BJ (cell line): Measurements from ENCODE around the gene RBM23. TPM values are rescaled to one million over a fixed set of nuclear protein-coding genes. Genes with fewer than 3 reads are reported as not detected.

Source experiments
- CTCF ChIA-PET: fragments of 350-600 bp; formaldehyde crosslinking; extraction: SDS; loops from one replicate; lab custom pipeline; 2021; ENCODE audit warnings: antibody characterized with exemption, inconsistent platforms; lab: Yijun Ruan, JAX
- POLR2A ChIA-PET: fragments of 300-600 bp; sonication (Branson Sonifier 250); formaldehyde crosslinking; extraction: SDS; loops from one replicate; lab custom pipeline; 2021; ENCODE audit warnings: antibody characterized with exemption; lab: Charles Lee
- DNase-seq: peaks from one replicate; pipeline ENCODE4 v3.0.0-alpha.2; 2011; ENCODE audit warnings: low read depth
- H3K27me3 ChIP-seq: 2 replicates; pipeline ENCODE4 v1.6.0; 2011; ENCODE audit warnings: low read length; ENCODE audit not compliant: control insufficient read depth, insufficient read depth
- H3K36me3 ChIP-seq: 2 replicates; pipeline ENCODE4 v1.5.1; 2011; ENCODE audit warnings: low read length; ENCODE audit not compliant: control insufficient read depth, insufficient read depth
- H3K4me3 ChIP-seq: 2 replicates; pipeline ENCODE4 v1.5.1; 2011; ENCODE audit warnings: low read depth, mild to moderate bottlenecking, control low read depth, low read length
- CTCF ChIP-seq: IDR thresholded peaks from 2 replicates; pipeline ENCODE4 v1.5.1; 2011; ENCODE audit warnings: low read depth, mild to moderate bottlenecking, control low read depth, inconsistent platforms, low read length, moderate library complexity; ENCODE audit not compliant: insufficient read depth
- polyA plus RNA-seq: library from polyadenylated mRNA; depleted of rRNA; stranded (reverse); fragments of >200 nt; gene quantifications from 2 replicates; pipeline ENCODE4 v1.2.3, GENCODE V29; 2011

Gene RBM23
- polyA plus RNA-seq, 1 experiment: 60.9 TPM

GRCh38 chr14:22896760-22897159, 22.2 kb downstream of the RBM23 start:
- no peak for TF ChIP-seq CTCF
- Histone ChIP-seq H3K27me3 (no peaks in the 10 kb centered on the region), H3K4me3 (no peak overlapping the region), H3K36me3 (peaks cover 2% of the 10 kb centered on the region; the same call in 1 of the 2 replicates)
- ChIA-PET POLR2A (interaction anchor here (0.6 kb wide), 1 partner anchor 113 kb away, joined by 6 read pairs; no protein-coding TSS in a partner anchor), CTCF (interaction anchor here (0.6 to 10.4 kb wide), 11 partner anchors 10 to 340 kb away, joined by 3 to 95 read pairs (median 4); partner anchors contain the start of gene LRP10)
- no peak for DNase-seq

GRCh38 chr14:22896356-22896755, 22.6 kb downstream of the RBM23 start:
- H3K36me3 ChIP-seq: 0 out of 2 replicates have a peak, but pooled peaks cover 2% of the 10 kb centered on the region
- DNase-seq: no peak
- no peak overlapping the region for H3K4me3 ChIP-seq
- ChIA-PET POLR2A (no interaction called here), CTCF (interaction anchor here (1.1 to 10.4 kb wide), 10 partner anchors 9 to 339 kb away, joined by 3 to 95 read pairs (median 4); partner anchors contain the start of gene LRP10)
- H3K27me3 ChIP-seq: no peaks in the 10 kb centered on the region
- TF ChIP-seq CTCF: no peak

- Histone ChIP-seq H3K4me3 (no peak overlapping the region), H3K36me3 (no peaks in the 10 kb centered on the region), H3K27me3 (no peaks in the 10 kb centered on the region)
- TF ChIP-seq CTCF: no peak
- ChIA-PET CTCF (interaction anchor here (1.1 to 10.4 kb wide), 5 partner anchors 8 to 338 kb away, joined by 3 to 95 read pairs (median 6); partner anchors contain the start of gene LRP10), POLR2A (no interaction called here)
- no peak for DNase-seq
Measured at GRCh38 chr14:22895402-22895801, 23.5 kb downstream of the RBM23 start.

- Histone ChIP-seq H3K36me3 (no peaks in the 10 kb centered on the region), H3K27me3 (no peaks in the 10 kb centered on the region), H3K4me3 (no peak overlapping the region)
- no peak for DNase-seq
- POLR2A ChIA-PET: interaction anchor here (0.6 kb wide), 1 partner anchor 91 kb away, joined by 6 read pairs; no protein-coding TSS in a partner anchor
- TF ChIP-seq CTCF: no peak
- CTCF ChIA-PET: interaction anchor here (1.0 to 10.4 kb wide), 5 partner anchors 11 to 219 kb away, joined by 3 to 95 read pairs (median 6); partner anchors contain the start of genes LRP10 and REM2
Measured at GRCh38 chr14:22893706-22894105, 25.2 kb downstream of the RBM23 start.

- DNase-seq: no peak
- H3K27me3 ChIP-seq: no peaks in the 10 kb centered on the region
- no peaks in the 10 kb centered on the region for H3K36me3 ChIP-seq
- TF ChIP-seq CTCF: no peak
- ChIA-PET CTCF (interaction anchor here (0.8 to 2.1 kb wide), 6 partner anchors 10 to 322 kb away, joined by 3 to 6 read pairs (median 3); partner anchors contain the start of gene REM2), POLR2A (no interaction called here)
- H3K4me3 ChIP-seq: no peak overlapping the region
Measured at GRCh38 chr14:22892488-22892887, 26.5 kb downstream of the RBM23 start.
